ENCODE results near the gene ID3. TPM values are rescaled to one million over a fixed set of nuclear protein-coding genes. Genes with fewer than 3 reads are reported as not detected.
A peak's percentile ranks its signal among the peaks of the same experiment; 100 is the strongest.

Gene ID3
- total RNA-seq, 2 donors from 2014 or later: 65.9 to 118 TPM

DNA sequence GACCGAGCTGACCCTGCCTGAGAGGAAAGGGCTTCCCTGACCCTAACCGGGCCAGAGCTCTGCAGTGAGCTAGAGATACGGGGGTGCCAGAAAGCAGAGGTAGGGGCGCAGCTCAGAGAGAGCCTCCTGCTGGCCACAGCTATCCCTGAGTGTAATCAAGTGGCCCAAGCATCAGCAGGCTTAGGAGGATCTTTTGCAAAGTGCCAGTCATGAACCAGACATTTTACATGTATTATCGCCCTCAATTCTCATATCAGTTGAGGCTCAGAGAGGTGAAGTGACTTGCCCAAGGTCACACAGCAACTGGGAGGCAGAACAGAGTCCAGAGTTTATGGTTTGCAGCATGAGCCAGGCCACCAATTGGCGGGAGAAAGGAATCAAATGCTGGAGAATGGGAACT, 7.0 kb upstream of the ID3 start:
- TF ChIP-seq POLR2A (IDR thresholded peaks at IDR 0.05) (no peak), CTCF (IDR thresholded peaks at IDR 0.05) (no peak)
- DNase-seq: no peak
- Histone ChIP-seq H3K9me3 (no peaks in the 10 kb centered on the region), H3K4me3 (no peak overlapping the region), H3K27ac (no peak overlapping the region), H3K4me1 (peaks cover 43% of the 10 kb centered on the region), H3K36me3 (replicated peaks in 1 of 2; ENCODE audit: insufficient read depth in 1 of 2, low read depth in 2 of 2) (no peaks in the 10 kb centered on the region), H3K27me3 (no peaks in the 10 kb centered on the region)
- 78 to 84% methylated on average over 5 to 6 of the region's 6 CpGs for WGBS, 2 donors
- intact Hi-C loops (cut with DNase I): no loop called here
- no peak for ATAC-seq

DNA sequence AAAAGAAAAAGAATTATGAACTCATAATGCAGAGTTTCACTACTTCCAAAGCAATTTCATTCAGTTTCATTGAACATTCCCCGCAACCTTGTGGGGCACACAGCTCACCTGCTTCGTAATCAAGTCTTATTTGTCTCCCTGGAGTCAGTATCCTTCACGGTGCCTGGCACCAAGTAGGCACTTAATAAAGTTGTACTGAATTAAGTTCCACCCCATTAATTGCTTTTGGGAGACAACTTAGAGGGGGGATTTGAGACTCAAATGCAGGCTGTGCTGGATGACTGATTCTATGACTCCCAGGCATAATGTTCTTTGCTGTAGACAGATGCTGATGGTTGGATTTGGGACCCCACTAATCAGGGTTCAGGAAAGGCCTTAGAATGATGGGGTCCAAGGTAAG, 6.5 kb upstream of the ID3 start:
- Histone ChIP-seq H3K4me3 (no peak overlapping the region), H3K9me3 (no peaks in the 10 kb centered on the region), H3K27ac (no peak overlapping the region), H3K27me3 (no peaks in the 10 kb centered on the region), H3K36me3 (replicated peaks in 1 of 2; ENCODE audit: insufficient read depth in 1 of 2, low read depth in 2 of 2) (no peaks in the 10 kb centered on the region), H3K4me1 (peaks cover 48% of the 10 kb centered on the region)
- DNase-seq: no peak
- 87 to 89% methylated on average over 3 of the region's 3 CpGs for WGBS, 2 donors
- no peak for TF ChIP-seq POLR2A (IDR thresholded peaks at IDR 0.05)
- TF ChIP-seq CTCF (IDR thresholded peaks at IDR 0.05): no peak
- intact Hi-C loops (cut with DNase I): no loop called here
- no peak for ATAC-seq

GRCh38 chr1:23564529-23565122, 5.3 kb upstream of the ID3 start:
- intact Hi-C loops (cut with DNase I): no loop called here
- peaks cover 60% of the 10 kb centered on the region for H3K4me1 ChIP-seq
- no peaks in the 10 kb centered on the region for H3K9me3 ChIP-seq
- H3K4me3 ChIP-seq: no peak overlapping the region
- H3K36me3 ChIP-seq (replicated peaks in 1 of 2; ENCODE audit: insufficient read depth in 1 of 2, low read depth in 2 of 2): no peaks in the 10 kb centered on the region
- no peaks in the 10 kb centered on the region for H3K27me3 ChIP-seq
- TF ChIP-seq POLR2A (IDR thresholded peaks at IDR 0.05) (no peak), CTCF (IDR thresholded peaks at IDR 0.05) (no peak)
- DNase-seq: no peak
- H3K27ac ChIP-seq: no peak overlapping the region
- no peak for ATAC-seq
- WGBS, 2 donors: 61 to 70% methylated on average over 9 to 10 of the region's 10 CpGs

DNA sequence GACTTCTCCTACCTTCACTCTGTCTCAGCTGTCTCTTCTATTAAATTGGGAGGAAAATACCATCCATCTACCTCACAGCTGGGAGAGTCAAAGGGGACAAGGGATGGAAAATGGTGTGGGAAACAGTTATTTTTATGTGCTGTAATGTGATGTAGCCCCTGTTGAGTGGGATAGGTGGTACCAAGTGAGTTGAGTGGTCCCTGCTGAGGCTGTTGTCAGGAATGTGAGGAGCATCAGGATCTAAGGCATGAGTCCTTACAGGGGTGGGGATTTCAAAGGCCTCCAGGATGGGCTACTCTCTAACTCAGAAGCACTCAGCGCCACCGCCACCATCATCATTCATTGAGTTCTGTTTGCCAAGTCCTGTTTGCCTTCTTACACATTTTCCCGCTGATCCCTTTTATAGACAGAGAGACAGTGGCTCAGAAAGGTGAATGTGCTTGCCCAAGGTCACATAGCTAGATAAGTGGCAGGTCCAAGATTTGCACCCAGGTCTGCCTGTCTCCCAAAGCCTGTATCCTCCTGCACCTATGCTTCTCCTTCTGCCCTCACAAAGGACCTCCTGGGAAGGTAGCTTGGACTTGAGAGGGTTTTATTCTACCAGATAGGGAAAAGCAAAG, 4.6 kb upstream of the ID3 start:
- Histone ChIP-seq H3K27ac (peak overlapping the region in 1 of 4 donors; percentile 93), H3K36me3 (replicated peaks in 1 of 2; ENCODE audit: insufficient read depth in 1 of 2, low read depth in 2 of 2) (no peaks in the 10 kb centered on the region), H3K9me3 (no peaks in the 10 kb centered on the region), H3K27me3 (no peaks in the 10 kb centered on the region), H3K4me3 (no peak overlapping the region), H3K4me1 (peaks cover 58% of the 10 kb centered on the region)
- TF ChIP-seq POLR2A (IDR thresholded peaks at IDR 0.05) (no peak), CTCF (IDR thresholded peaks at IDR 0.05) (no peak)
- DNase-seq (no peak), ATAC-seq (no peak)
- WGBS, 2 donors: 56 to 73% methylated on average over 3 of the region's 3 CpGs
- intact Hi-C loops (cut with DNase I): no loop called here

DNA sequence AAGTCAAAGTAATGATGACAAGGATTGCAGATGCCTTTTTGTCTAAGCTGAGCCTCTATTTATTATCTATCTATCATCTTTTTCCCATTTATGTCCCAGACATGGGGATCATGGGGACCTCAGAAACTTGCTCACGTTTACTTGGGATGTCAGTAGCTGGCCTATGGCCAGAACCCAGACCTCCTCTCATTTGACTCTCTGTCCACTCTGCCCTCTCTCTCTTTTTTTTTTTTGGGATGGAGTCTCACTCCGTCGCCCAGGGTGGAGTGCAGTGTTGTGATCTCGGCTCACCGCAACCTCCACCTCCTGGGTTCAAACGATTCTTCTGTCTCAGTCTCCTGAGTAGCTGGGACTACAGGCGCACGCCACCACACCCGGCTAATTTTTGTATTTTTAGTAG, 3.7 kb upstream of the ID3 start:
- H3K27me3 ChIP-seq: no peaks in the 10 kb centered on the region
- peak overlapping the region in 3 of 4 donors; percentile 46 to 94 (median 93) for H3K27ac ChIP-seq
- no peak for ATAC-seq
- no peaks in the 10 kb centered on the region for H3K36me3 ChIP-seq (replicated peaks in 1 of 2; ENCODE audit: insufficient read depth in 1 of 2, low read depth in 2 of 2)
- H3K4me1 ChIP-seq: peaks cover 59% of the 10 kb centered on the region
- intact Hi-C loops (cut with DNase I): no loop called here
- H3K4me3 ChIP-seq: no peak overlapping the region
- TF ChIP-seq POLR2A (IDR thresholded peaks at IDR 0.05) (no peak), CTCF (IDR thresholded peaks at IDR 0.05) (no peak)
- DNase-seq: no peak
- no peaks in the 10 kb centered on the region for H3K9me3 ChIP-seq
- 54 to 57% methylated on average over 9 of the region's 9 CpGs for WGBS, 2 donors
